ENCODE data around the gene GRID2. TPM values are rescaled to one million over a fixed set of nuclear protein-coding genes. Genes with fewer than 3 reads are reported as not detected.

Gene GRID2
- total RNA-seq, 1 experiment from 2014 or later: not detected

DNA sequence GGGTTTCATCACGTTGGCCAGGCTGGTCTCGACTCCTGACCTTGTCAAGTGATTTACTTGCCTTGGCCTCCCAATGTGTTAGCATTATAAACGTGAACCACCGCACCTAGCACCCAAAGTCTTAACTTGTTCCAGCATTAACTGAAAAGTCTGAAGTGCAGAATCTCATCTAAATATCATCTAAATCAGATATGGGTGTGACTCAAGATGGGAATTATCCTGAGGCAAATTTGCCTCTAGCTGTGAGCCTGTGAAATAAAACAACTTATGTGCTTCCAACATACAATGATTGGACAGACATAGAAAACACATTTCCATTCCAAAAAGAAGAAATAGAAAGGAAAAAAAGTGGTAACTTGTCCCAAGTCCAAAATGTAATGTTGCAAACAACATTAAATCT, 883.7 kb downstream of the GRID2 start:
- CTCF ChIA-PET: no interaction called here
- Histone ChIP-seq H3K9me3 (no peaks in the 10 kb centered on the region), H3K36me3 (ENCODE audit: control insufficient read depth, insufficient read depth, low read length) (no peaks in the 10 kb centered on the region), H3K27me3 (replicated peaks; ENCODE audit: control insufficient read depth, insufficient read depth, low read length) (no peaks in the 10 kb centered on the region), H3K4me3 (ENCODE audit: low read depth, low read length) (no peak overlapping the region), H3K4me1 (no peaks in the 10 kb centered on the region)
- TF ChIP-seq, protein P1, sequence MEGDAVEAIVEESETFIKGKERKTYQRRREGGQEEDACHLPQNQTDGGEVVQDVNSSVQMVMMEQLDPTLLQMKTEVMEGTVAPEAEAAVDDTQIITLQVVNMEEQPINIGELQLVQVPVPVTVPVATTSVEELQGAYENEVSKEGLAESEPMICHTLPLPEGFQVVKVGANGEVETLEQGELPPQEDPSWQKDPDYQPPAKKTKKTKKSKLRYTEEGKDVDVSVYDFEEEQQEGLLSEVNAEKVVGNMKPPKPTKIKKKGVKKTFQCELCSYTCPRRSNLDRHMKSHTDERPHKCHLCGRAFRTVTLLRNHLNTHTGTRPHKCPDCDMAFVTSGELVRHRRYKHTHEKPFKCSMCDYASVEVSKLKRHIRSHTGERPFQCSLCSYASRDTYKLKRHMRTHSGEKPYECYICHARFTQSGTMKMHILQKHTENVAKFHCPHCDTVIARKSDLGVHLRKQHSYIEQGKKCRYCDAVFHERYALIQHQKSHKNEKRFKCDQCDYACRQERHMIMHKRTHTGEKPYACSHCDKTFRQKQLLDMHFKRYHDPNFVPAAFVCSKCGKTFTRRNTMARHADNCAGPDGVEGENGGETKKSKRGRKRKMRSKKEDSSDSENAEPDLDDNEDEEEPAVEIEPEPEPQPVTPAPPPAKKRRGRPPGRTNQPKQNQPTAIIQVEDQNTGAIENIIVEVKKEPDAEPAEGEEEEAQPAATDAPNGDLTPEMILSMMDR (IDR thresholded peaks at IDR 0.05; ENCODE audit: insufficient read depth in 1 of 2, low read depth in 1 of 2, low read length in 1 of 2, severe bottlenecking in 1 of 2, unreplicated experiment in 1 of 2): no peak
- Mint-ChIP-seq H3K4me3 (ENCODE audit: unreplicated experiment) (no peak overlapping the region), H3K27ac (ENCODE audit: unreplicated experiment) (no peak overlapping the region), H3K9me3 (ENCODE audit: unreplicated experiment) (no peaks in the 10 kb centered on the region), H3K27me3 (ENCODE audit: insufficient read depth, unreplicated experiment) (peaks cover 2% of the 10 kb centered on the region), H3K4me1 (ENCODE audit: low read depth, unreplicated experiment) (no peaks in the 10 kb centered on the region), H3K36me3 (ENCODE audit: insufficient read depth, unreplicated experiment) (no peaks in the 10 kb centered on the region)
- DNase-seq: no peak
- intact Hi-C loops (cut with micrococcal nuclease; ENCODE audit: unreplicated experiment): no loop called here
- POLR2A ChIA-PET: no interaction called here
- BruUV-seq (replicated peaks): no TSS peak

DNA sequence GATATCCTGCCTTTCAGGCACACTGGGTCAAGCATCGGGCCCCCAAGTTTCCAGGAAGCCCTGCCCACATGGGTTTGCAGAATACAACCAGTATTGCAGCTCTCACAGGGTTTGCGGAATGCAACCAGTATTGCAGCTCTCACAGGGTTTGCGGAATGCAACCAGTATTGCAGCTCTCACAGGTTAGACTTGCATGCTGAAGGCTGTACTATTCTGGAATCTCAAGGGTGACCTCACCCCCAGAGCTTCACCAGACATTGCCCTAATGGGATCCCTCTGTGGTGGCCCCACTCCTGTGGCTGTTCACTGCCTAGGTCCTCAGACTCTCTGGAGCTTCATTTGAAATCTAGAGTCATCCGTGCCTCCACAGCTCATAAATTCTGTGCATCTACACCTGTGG, 884.1 kb downstream of the GRID2 start:
- intact Hi-C loops (cut with micrococcal nuclease; ENCODE audit: unreplicated experiment): no loop called here
- no peaks in the 10 kb centered on the region for H3K4me1 ChIP-seq
- H3K9me3 Mint-ChIP-seq (ENCODE audit: unreplicated experiment): no peaks in the 10 kb centered on the region
- no peaks in the 10 kb centered on the region for H3K27me3 ChIP-seq (replicated peaks; ENCODE audit: control insufficient read depth, insufficient read depth, low read length)
- DNase-seq: no peak
- no peak overlapping the region for H3K27ac Mint-ChIP-seq (ENCODE audit: unreplicated experiment)
- no peak overlapping the region for H3K4me3 ChIP-seq (ENCODE audit: low read depth, low read length)
- no peak overlapping the region for H3K4me3 Mint-ChIP-seq (ENCODE audit: unreplicated experiment)
- H3K36me3 Mint-ChIP-seq (ENCODE audit: insufficient read depth, unreplicated experiment): no peaks in the 10 kb centered on the region
- TF ChIP-seq, protein P1 (IDR thresholded peaks at IDR 0.05; ENCODE audit: insufficient read depth in 1 of 2, low read depth in 1 of 2, low read length in 1 of 2, severe bottlenecking in 1 of 2, unreplicated experiment in 1 of 2): no peak
- H3K9me3 ChIP-seq: no peaks in the 10 kb centered on the region
- H3K4me1 Mint-ChIP-seq (ENCODE audit: low read depth, unreplicated experiment): no peaks in the 10 kb centered on the region
- POLR2A ChIA-PET: no interaction called here
- CTCF ChIA-PET: no interaction called here
- peaks cover 2% of the 10 kb centered on the region for H3K27me3 Mint-ChIP-seq (ENCODE audit: insufficient read depth, unreplicated experiment)
- H3K36me3 ChIP-seq (ENCODE audit: control insufficient read depth, insufficient read depth, low read length): no peaks in the 10 kb centered on the region
- BruUV-seq (replicated peaks): no TSS peak

DNA sequence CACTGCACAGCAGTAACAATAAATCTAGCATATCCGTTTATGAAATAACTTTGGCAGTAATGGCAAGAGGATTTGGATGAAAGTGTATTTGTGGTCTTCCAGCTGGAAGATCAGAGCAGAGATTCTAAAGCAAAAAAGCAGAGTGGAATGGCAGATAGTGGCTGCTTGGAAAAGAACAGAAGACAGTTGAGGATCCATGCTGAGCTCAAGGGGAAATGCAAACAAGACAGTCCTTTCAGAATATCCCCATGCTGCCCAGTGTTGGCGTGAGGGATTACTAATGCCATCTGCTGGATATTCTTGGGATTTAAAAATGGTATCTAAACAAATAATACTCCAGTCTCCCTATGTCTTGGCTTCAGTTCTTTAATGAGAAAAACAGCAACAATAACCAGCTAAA, 895.7 kb downstream of the GRID2 start:
- H3K36me3 Mint-ChIP-seq (ENCODE audit: insufficient read depth, unreplicated experiment): no peaks in the 10 kb centered on the region
- TF ChIP-seq, protein P1 (IDR thresholded peaks at IDR 0.05; ENCODE audit: insufficient read depth in 1 of 2, low read depth in 1 of 2, low read length in 1 of 2, severe bottlenecking in 1 of 2, unreplicated experiment in 1 of 2): no peak
- no peaks in the 10 kb centered on the region for H3K36me3 ChIP-seq (ENCODE audit: control insufficient read depth, insufficient read depth, low read length)
- no TSS peak for BruUV-seq (replicated peaks)
- DNase-seq: peak in 1 of 2 experiments; percentile 24
- H3K9me3 ChIP-seq: no peaks in the 10 kb centered on the region
- no peaks in the 10 kb centered on the region for H3K9me3 Mint-ChIP-seq (ENCODE audit: unreplicated experiment)
- peaks cover 2% of the 10 kb centered on the region for H3K27me3 Mint-ChIP-seq (ENCODE audit: insufficient read depth, unreplicated experiment)
- H3K4me3 Mint-ChIP-seq (ENCODE audit: unreplicated experiment): no peak overlapping the region
- no peaks in the 10 kb centered on the region for H3K27me3 ChIP-seq (replicated peaks; ENCODE audit: control insufficient read depth, insufficient read depth, low read length)
- ChIA-PET POLR2A (no interaction called here), CTCF (no interaction called here)
- H3K27ac Mint-ChIP-seq (ENCODE audit: unreplicated experiment): no peak overlapping the region
- H3K4me1 ChIP-seq: no peaks in the 10 kb centered on the region
- H3K4me1 Mint-ChIP-seq (ENCODE audit: low read depth, unreplicated experiment): no peaks in the 10 kb centered on the region
- intact Hi-C loops (cut with micrococcal nuclease; ENCODE audit: unreplicated experiment): loop anchor here (1.0 kb wide), 3 partner anchors 41 to 565 kb away; no protein-coding TSS in a partner anchor
- no peak overlapping the region for H3K4me3 ChIP-seq (ENCODE audit: low read depth, low read length)
